IMR-90 (cell line): Measurements from ENCODE around the gene FMO4.

Experiments used
- CTCF ChIP-seq: conservative IDR thresholded peaks from 2 replicates; pipeline ENCODE4 v1.5.1; 2012; ENCODE audit warnings: mild to moderate bottlenecking, low read depth, low read length, improper control_type of control experiment
- MXI1 ChIP-seq: IDR thresholded peaks from 2 replicates; pipeline ENCODE4 v1.6.1; 2012; ENCODE audit warnings: low read depth, mild to moderate bottlenecking, low read length, moderate library complexity, borderline replicate concordance
- NFE2L2 ChIP-seq: fragments of 150-350 bp; IDR thresholded peaks from 2 replicates; pipeline ENCODE4 v1.6.1; 2016; ENCODE audit warnings: low read depth, mild to moderate bottlenecking, low read length

DNA sequence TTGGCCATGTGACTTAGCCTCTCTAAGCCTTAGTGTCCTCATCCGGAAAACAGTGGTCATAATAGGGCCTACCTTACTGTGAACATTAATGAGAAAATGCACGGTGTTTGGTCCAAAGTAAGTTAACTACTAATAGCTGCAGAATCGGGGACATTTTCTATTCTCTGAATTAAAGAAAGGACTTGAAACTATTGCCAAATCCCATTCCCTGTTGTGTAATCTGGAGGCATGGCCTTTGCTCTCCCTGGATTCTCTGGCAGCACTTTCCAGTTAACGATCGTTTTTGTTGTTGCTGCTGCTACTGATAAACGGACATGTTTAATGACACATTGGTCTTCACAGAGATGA is 30.5 kb downstream of the FMO4 start:
- TF ChIP-seq NFE2L2, result no peak
- TF ChIP-seq CTCF, result no peak
- TF ChIP-seq MXI1, result no peak
